Mononuclear cell (primary cell): ENCODE results near the gene KLHDC7B. TPM values are rescaled to one million over a fixed set of nuclear protein-coding genes. Genes with fewer than 3 reads are reported as not detected.
A peak's percentile ranks its signal among the peaks of the same experiment; 100 is the strongest.
"Not testable (repeated sequence)": the region's sequence is repeated elsewhere in the genome, so short reads cannot be mapped to it uniquely, and the experiment has no call there.

Experiments used
- H3K27me3 ChIP-seq: 2 replicates; pipeline ENCODE4 v1.6.0; 2011; ENCODE audit warnings: low read length, control low read depth; ENCODE audit not compliant: insufficient read depth
- H3K4me1 ChIP-seq: 2 replicates; pipeline ENCODE4 v1.5.1; 2011; ENCODE audit warnings: mild to moderate bottlenecking, low read length, control low read depth; ENCODE audit not compliant: insufficient read depth
- H3K4me3 ChIP-seq: 2 replicates; pipeline ENCODE4 v1.5.1; 2011; ENCODE audit warnings: mild to moderate bottlenecking, low read length, moderate library complexity
- H3K9me3 ChIP-seq: 2 replicates; pipeline ENCODE4 v1.5.1; 2011; ENCODE audit warnings: low read depth, mild to moderate bottlenecking, control low read depth, low read length
- total RNA-seq: library from RNA; depleted of rRNA; stranded (reverse); fragments of >200 nt; gene quantifications from one replicate; pipeline ENCODE4 v1.2.3, GENCODE V29; 2012

Gene KLHDC7B
- total RNA-seq, 1 donor: 1.7 TPM

DNA sequence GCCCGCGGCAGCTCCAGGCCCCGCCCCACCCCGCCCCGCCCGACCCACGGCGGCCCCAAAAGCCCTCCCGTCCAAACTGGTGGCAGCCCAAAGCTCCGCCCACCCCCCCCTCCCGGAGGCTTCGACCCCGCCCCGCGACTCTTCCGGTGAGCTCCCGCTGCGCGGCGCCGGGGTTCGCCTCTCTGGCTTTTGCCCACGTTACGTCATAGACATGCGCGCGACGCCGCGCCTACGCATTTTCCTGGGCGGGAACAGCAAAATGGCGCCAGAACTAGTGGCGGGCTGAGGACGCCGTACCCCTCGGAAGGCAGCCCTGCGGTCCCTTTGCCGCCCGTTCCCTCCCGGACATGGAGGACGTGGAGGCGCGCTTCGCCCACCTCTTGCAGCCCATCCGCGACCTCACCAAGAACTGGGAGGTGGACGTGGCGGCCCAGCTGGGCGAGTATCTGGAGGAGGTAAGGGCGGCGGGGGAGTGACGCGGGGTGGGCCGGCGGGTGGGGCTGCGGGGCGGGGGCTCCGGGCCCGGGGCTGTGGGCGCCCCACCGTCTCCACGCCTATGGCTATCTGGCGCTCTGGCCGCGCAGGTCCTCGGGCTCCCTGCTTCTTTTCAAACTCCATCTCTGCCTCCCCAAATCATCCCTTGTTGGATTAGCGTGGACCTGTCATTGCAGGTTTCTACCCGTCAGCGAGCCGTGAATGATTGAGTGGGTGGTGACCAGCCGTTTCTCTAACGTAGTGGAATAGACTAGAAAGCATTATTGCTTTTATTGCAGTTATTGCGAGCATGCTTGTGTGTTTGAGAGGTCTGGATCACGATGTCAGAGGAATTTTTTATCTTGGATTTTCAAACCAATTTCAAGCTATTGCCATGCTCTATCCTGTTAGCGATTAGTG is 37.5 kb upstream of the KLHDC7B start, which contains the start of gene NCAPH2:
Gene NCAPH2, plus strand, starts transcription at position 234 of the 894 bp plus-strand sequence. Its CDS starts 114 bp downstream, at position 348.
- Histone ChIP-seq H3K4me1 (peaks cover 25% of the 10 kb centered on the region), H3K9me3 (no peaks in the 10 kb centered on the region), H3K4me3 (peak within 1 kb of the TSS; percentile 72), H3K27me3 (no peaks in the 10 kb centered on the region)

DNA sequence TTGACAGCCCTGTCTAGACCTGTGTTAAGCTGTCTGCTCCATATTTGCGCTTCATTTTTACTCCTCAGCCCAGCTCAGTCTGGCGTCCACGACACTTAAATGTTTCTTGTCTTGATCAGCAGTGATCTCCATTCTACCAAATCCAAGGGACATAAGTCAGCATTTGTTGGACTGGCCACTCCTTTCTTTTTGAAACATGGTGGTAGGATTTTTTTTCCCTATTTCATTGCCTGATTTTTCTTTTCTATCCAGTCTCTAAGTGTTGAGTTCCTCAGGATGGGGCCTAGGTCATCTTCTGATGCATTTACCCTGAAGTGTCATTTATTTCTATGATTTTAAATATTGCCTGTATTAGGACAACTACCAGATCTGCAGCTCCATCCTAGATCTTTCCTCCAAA is 36.8 kb upstream of the KLHDC7B start:
- peaks cover 25% of the 10 kb centered on the region for H3K4me1 ChIP-seq
- no peaks in the 10 kb centered on the region for H3K27me3 ChIP-seq
- no peaks in the 10 kb centered on the region for H3K9me3 ChIP-seq
- no peak overlapping the region for H3K4me3 ChIP-seq

DNA sequence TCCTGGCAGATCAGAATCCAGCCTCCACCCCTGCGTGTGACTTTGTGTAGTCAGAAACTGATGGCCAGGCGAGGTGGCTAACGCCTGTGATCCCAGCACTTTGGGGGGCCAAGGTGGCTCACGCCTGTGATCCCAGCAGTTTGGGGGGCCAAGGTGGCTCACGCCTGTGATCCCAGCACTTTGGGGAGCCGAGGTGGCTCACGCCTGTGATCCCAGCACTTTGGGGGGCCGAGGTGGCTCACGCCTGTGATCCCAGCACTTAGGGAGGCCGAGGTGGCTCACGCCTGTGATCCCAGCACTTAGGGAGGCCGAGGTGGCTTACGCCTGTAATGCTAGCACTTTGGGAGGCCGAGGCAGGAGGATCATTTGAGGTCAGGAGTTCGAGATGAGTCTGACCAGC is 32.5 kb upstream of the KLHDC7B start:
- Histone ChIP-seq H3K27me3 (no peaks in the 10 kb centered on the region), H3K4me1 (peaks cover 13% of the 10 kb centered on the region), H3K9me3 (no peaks in the 10 kb centered on the region), H3K4me3 (no peak overlapping the region)

- Histone ChIP-seq H3K4me1 (no peaks in the 10 kb centered on the region), H3K27me3 (no peaks in the 10 kb centered on the region), H3K4me3 (no peak overlapping the region), H3K9me3 (no peaks in the 10 kb centered on the region)
Measured at GRCh38 chr22:50516068-50516467, 29.6 kb upstream of the KLHDC7B start.

DNA sequence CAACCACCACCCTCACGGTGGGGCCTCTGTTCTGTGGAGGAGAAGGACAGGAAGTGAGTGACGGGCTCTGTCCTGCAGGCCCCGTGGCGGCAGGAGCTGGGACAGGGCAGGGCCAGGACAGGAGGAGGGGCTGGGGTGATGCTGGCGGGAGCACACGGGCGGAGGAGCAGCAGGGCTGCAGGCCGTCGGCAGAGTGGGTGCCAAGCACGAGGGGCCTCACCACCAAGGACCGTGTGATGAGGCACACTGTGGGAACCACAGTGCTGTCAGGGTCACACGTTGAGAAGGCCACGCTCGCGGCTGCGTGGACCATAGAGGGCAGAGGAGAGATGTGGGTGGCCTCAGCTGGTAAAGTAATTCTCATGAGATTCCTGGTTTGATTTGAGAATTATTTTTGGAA is 28.8 kb upstream of the KLHDC7B start:
- no peaks in the 10 kb centered on the region for H3K27me3 ChIP-seq
- H3K4me1 ChIP-seq: no peaks in the 10 kb centered on the region
- H3K9me3 ChIP-seq: no peaks in the 10 kb centered on the region
- no peak overlapping the region for H3K4me3 ChIP-seq

DNA sequence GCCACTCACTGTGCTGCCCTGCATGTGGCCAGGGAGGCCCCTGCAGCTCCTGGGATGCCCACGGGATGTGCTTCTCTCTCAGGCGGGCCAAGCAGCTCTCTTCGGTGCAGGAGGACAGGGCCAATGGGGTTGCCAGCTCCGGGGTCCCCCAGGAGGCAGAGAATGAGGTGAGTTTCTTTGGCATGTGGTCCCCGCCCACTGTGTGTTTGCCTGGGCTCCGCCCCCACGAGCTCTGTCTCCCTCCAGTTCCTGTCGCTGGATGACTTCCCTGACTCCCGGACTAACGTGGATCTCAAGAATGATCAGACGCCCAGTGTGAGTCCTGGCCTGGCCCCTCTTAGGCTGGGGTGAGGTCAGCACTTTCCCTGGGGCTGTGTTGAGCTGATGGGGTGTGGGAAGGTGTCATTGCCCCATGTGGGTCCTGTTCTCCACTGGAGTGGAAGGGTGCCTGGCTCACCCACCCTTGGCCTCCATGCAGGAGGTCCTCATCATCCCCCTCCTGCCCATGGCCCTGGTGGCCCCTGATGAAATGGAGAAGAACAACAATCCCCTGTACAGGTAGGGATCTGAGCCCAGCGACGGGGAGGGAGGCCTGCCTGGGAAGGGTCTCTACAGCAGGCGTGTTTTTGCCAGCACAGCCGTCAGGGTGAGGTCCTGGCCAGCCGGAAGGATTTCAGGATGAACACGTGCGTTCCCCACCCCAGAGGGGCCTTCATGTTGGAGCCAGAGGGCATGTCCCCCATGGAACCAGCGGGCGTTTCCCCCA is 28.0 kb upstream of the KLHDC7B start:
- H3K9me3 ChIP-seq: no peaks in the 10 kb centered on the region
- H3K27me3 ChIP-seq: no peaks in the 10 kb centered on the region
- H3K4me3 ChIP-seq: no peak overlapping the region
- H3K4me1 ChIP-seq: no peaks in the 10 kb centered on the region

DNA sequence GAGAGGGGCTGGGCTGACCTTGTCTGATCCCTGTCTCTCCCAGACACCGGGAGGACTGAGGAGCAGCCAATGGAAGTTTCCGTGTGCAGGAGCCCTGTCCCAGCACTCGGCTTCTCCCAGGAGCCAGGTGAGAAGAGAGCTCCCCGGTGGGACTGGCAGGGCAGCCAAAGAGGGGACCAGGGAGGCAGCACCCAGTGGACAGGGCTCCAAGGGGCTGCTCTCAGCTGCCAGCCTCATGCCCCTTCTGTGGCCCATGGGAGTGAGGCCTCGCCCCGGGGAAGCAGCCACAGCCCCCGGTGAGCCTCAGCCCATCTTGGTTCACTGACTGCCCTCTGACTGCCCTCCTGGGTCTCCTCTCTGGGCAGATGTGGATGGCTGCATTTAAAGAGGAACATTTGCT is 27.1 kb upstream of the KLHDC7B start:
- H3K27me3 ChIP-seq: no peaks in the 10 kb centered on the region
- H3K9me3 ChIP-seq: no peaks in the 10 kb centered on the region
- no peak overlapping the region for H3K4me3 ChIP-seq
- H3K4me1 ChIP-seq: peaks cover under 1% of the 10 kb centered on the region

DNA sequence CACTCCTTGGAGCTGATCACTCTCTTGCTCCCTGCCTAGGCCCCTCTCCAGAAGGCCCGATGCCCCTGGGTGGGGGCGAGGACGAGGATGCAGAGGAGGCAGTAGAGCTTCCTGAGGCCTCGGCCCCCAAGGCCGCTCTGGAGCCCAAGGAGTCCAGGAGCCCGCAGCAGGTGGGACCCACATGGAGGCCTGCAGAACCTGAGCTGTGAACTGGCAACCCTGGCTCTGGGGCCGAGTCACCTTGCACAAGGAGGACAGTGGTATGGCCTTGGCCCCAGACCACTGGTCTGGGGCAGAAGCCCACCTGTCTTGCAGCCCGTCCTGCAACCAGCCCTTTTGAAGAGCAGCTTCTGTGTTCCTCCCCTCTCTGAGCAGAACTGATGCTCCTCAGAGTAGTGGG is 26.5 kb upstream of the KLHDC7B start:
- no peak overlapping the region for H3K4me3 ChIP-seq
- peaks cover 6% of the 10 kb centered on the region for H3K4me1 ChIP-seq
- H3K9me3 ChIP-seq: no peaks in the 10 kb centered on the region
- no peaks in the 10 kb centered on the region for H3K27me3 ChIP-seq

GRCh38 chr22:50520184-50520583 is 25.5 kb upstream of the KLHDC7B start:
- not testable (repeated sequence) for H3K9me3 ChIP-seq, H3K27me3 ChIP-seq, H3K4me3 ChIP-seq
- H3K4me1 ChIP-seq: peaks cover 16% of the 10 kb centered on the region

GRCh38 chr22:50520826-50521453 is 24.8 kb upstream of the KLHDC7B start:
- no peak overlapping the region for H3K4me3 ChIP-seq
- no peaks in the 10 kb centered on the region for H3K9me3 ChIP-seq
- H3K4me1 ChIP-seq: peaks cover 18% of the 10 kb centered on the region
- H3K27me3 ChIP-seq: no peaks in the 10 kb centered on the region

GRCh38 chr22:50521710-50522109 is 24.0 kb upstream of the KLHDC7B start:
- Histone ChIP-seq H3K4me1 (peaks cover 21% of the 10 kb centered on the region), H3K9me3 (no peaks in the 10 kb centered on the region), H3K27me3 (no peaks in the 10 kb centered on the region), H3K4me3 (no peak overlapping the region)

DNA sequence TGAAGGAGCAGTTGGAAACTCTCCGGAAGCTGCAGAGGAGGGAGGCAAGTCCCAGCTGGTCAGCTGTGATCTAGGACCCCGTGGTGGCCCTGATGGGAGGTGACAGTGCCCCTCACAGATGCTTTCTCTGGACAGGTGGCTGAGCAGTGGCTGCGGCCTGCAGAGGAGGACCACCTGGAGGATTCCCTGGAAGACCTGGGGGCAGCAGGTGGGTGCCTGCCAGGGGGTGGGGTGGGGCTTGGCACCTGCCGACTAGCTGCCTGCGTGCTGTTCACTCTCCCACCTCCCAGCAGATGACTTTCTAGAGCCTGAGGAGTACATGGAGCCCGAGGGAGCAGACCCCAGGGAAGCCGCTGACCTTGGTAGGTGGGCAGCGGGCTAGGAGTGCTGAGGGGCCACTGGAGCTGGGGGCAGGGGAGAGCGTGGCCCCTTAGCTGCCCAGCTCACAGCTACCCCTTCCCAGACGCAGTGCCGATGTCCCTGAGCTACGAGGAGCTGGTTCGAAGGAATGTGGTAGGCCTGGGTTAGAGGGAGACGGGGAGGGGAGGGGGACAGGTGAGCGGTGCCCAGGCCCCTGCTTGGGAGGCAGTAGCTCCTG is 23.4 kb upstream of the KLHDC7B start:
- Histone ChIP-seq H3K4me1 (peaks cover 27% of the 10 kb centered on the region), H3K9me3 (no peaks in the 10 kb centered on the region), H3K4me3 (no peak overlapping the region), H3K27me3 (no peaks in the 10 kb centered on the region)

DNA sequence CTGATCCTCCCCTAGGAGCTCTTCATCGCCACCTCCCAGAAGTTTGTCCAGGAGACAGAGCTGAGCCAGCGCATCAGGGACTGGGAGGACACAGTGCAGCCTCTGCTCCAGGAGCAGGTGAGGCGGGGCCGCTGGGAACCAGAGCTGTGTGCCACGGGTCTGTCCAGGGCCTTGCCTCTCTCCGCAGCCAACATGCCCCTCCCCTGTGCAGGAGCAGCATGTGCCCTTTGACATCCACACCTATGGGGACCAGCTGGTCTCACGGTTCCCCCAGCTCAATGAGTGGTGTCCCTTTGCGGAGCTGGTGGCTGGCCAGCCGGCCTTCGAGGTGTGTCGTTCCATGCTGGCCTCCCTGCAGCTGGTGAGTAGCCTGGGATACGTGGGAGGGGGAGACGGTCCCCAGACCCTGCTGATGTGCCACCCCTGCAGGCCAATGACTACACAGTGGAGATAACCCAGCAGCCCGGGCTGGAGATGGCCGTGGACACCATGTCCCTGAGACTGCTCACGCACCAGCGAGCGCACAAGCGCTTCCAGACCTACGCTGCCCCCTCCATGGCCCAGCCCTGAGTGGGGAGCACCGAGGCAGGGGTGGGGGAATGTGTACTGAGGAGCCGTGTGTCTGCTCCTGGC is 22.8 kb upstream of the KLHDC7B start:
- no peaks in the 10 kb centered on the region for H3K9me3 ChIP-seq
- no peak overlapping the region for H3K4me3 ChIP-seq
- H3K4me1 ChIP-seq: peaks cover 33% of the 10 kb centered on the region
- no peaks in the 10 kb centered on the region for H3K27me3 ChIP-seq

- H3K4me1 ChIP-seq: peaks cover 38% of the 10 kb centered on the region
- H3K9me3 ChIP-seq: no peaks in the 10 kb centered on the region
- H3K4me3 ChIP-seq: no peak overlapping the region
- H3K27me3 ChIP-seq: no peaks in the 10 kb centered on the region
Measured at GRCh38 chr22:50523458-50523805, 22.3 kb upstream of the KLHDC7B start.
